ENCODE measurements around the gene TMEM255A.
"Not testable (repeated sequence)": the region's sequence is repeated elsewhere in the genome, so short reads cannot be mapped to it uniquely, and the experiment has no call there.

The TMEM255A gene

GRCh38 chrX:120310861-120311726 lies at the start of gene TMEM255A:
Gene TMEM255A, minus strand, starts transcription at chrX:120311461. Its CDS starts 152 bp downstream, at chrX:120311309.
- DNase-seq: no peak

GRCh38 chrX:120358737-120359456 lies 47.6 kb upstream of the TMEM255A start:
- peak; percentile 1 for DNase-seq

- no peak for DNase-seq
Measured at GRCh38 chrX:120357186-120357585, 45.9 kb upstream of the TMEM255A start.

- no peak for DNase-seq
Measured at GRCh38 chrX:120356084-120356483, 44.8 kb upstream of the TMEM255A start.

- DNase-seq: no peak
Measured at GRCh38 chrX:120350450-120351138, 39.3 kb upstream of the TMEM255A start.

- not testable (repeated sequence) for DNase-seq
Measured at GRCh38 chrX:120344566-120344965, 33.3 kb upstream of the TMEM255A start.

GRCh38 chrX:120336899-120337298 lies 25.6 kb upstream of the TMEM255A start:
- DNase-seq: no peak

GRCh38 chrX:120335289-120335688 lies 24.0 kb upstream of the TMEM255A start:
- no peak for DNase-seq

- DNase-seq: no peak
Measured at GRCh38 chrX:120334603-120335002, 23.3 kb upstream of the TMEM255A start.

- no peak for DNase-seq
Measured at GRCh38 chrX:120334151-120334550, 22.9 kb upstream of the TMEM255A start.

GRCh38 chrX:120332394-120332793 lies 21.1 kb upstream of the TMEM255A start:
- DNase-seq: no peak

GRCh38 chrX:120331116-120331515 lies 19.9 kb upstream of the TMEM255A start:
- no peak for DNase-seq

GRCh38 chrX:120321520-120322281 lies 10.4 kb upstream of the TMEM255A start:
- DNase-seq: no peak

- DNase-seq: no peak
Measured at GRCh38 chrX:120318411-120318810, 7.2 kb upstream of the TMEM255A start.

- DNase-seq: no peak
Measured at GRCh38 chrX:120316587-120317283, 5.5 kb upstream of the TMEM255A start.

- DNase-seq: no peak
Measured at GRCh38 chrX:120315776-120316175, 4.5 kb upstream of the TMEM255A start.

GRCh38 chrX:120311727-120312063 lies 434 bp upstream of the TMEM255A start:
- DNase-seq: no peak

GRCh38 chrX:120309873-120310705 lies 1.2 kb downstream of the TMEM255A start:
- no peak for DNase-seq

GRCh38 chrX:120308959-120309872 lies 2.0 kb downstream of the TMEM255A start:
- DNase-seq: peak; percentile 74

GRCh38 chrX:120308558-120308957 lies 2.7 kb downstream of the TMEM255A start:
- DNase-seq: peak; percentile 37
